Dermis microvascular lymphatic vessel endothelial cell (primary cell): ENCODE results near the gene ATE1. TPM values are rescaled to one million over a fixed set of nuclear protein-coding genes. Genes with fewer than 3 reads are reported as not detected.
"Not testable (repeated sequence)": the region's sequence is repeated elsewhere in the genome, so short reads cannot be mapped to it uniquely, and the experiment has no call there.

Source experiments
- DNase-seq, 2 donors: peaks; one replicate each; pipeline versions ENCODE4 v3.0.0 to v3.0.0-alpha.2; 2010; ENCODE audit warnings: low read depth in 2 of 2
- total RNA-seq: library from RNA; depleted of rRNA; stranded (reverse); fragments of >200 nt; gene quantifications from 2 replicates; pipeline ENCODE4 v1.2.1, GENCODE V29; 2014

The ATE1 gene
- total RNA-seq, result 31.1 and 32.0 TPM in 2 replicates

- DNase-seq, result peak; percentile 74 to 93
Observed at GRCh38 chr10:121927841-121928527, at the start of gene ATE1. Gene ATE1 (minus strand): TSS chr10:121928031. CDS start chr10:121927949, 82 bp downstream.

DNA sequence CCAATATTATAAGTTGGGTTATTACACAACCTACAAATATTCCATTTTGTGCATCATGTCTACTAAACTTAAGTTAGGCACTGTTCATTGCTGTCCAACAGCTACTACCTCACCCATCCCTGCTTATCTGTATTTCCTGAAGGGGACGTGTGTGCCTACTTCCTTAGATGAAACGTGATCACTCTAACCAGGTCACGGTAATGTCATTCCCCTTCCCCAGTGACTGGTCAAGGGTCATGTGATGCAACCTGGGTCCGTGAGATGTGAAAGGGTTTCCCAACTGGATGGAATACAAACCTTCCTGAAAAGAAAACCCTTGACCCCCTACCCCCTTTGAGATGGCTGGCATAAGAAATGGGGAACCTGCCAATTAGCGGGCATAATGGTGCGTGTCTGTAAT is 48.8 kb upstream of the ATE1 start:
- DNase-seq, result no peak

GRCh38 chr10:121975295-121976086 is 47.7 kb upstream of the ATE1 start:
- no peak for DNase-seq

- peak; percentile 66 to 84 for DNase-seq
Observed at GRCh38 chr10:121974535-121975294, 46.9 kb upstream of the ATE1 start, which contains the start of gene NSMCE4A. Gene NSMCE4A (minus strand): TSS chr10:121975217. CDS start chr10:121975165, 52 bp downstream.

DNA sequence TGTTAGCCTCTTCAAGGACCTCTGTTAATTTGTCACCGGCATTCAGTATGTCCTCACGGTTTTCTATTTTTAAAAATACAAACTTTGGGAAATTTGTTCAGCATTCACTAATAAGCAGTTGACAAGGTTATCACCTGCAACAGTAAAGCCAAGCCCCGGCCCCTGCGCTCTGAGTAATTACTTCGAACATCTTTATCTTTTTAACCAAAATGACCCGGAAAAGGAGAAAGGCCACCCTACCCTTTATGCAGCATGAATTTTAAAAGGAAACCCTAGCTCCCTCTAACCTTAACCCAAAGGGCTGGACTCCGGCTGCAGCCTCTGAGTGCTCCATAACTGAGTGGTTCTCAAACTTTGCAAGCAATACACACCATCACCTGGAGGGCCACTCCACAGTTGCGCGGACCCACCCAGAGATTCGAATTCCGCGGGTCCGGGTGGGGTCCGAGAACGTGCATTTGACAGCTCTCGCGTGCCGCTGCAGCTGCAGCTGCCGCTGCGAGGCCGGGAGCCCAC is 46.2 kb upstream of the ATE1 start:
- DNase-seq, result no peak

GRCh38 chr10:121969086-121969485 is 41.3 kb upstream of the ATE1 start:
- DNase-seq, result not testable (repeated sequence)

DNA sequence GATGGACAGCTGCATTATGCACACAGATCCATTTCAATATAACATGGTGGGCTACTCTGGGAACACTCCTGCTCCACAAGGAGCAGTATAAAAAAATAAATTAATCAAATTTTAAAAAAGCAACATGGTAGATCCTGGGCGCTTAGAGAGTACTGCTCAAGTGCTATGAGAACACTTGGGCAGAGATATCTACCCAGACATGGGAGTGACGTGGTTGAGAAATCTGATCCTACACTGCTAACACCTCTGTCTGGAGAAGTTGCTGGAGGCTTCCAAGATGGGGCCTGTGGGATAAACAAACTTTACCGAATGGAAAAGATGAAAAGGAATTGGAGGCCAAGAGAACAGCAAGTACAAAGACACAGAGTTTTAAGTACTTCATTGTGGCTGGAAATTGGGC is 38.2 kb upstream of the ATE1 start:
- no peak for DNase-seq

DNA sequence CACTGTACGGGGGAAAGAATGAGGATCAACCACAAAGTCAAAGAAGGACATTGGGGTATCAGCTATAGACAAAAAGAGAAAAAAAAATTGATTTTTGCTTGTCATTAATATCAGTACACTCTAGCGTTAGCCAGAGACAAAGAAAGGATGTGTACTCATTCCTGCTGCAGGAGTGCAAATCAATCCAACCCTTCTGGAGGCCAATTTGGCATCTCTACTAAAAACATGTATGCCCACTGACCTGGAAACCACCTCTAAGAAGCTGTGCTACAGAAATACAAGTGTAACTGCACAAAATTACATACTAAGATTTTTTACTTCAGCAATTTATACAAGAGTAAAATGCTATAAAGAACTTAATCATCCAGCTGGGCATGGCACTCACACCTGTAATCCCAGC is 33.6 kb upstream of the ATE1 start:
- peak in 1 of 2 donors; percentile 78 for DNase-seq

- no peak for DNase-seq
Observed at GRCh38 chr10:121959671-121960070, 31.8 kb upstream of the ATE1 start.

- DNase-seq, result peak; percentile 50 to 90
Observed at GRCh38 chr10:121956111-121957061, 28.6 kb upstream of the ATE1 start.

GRCh38 chr10:121952226-121952625 is 24.4 kb upstream of the ATE1 start:
- DNase-seq, result no peak

- no peak for DNase-seq
Observed at GRCh38 chr10:121949451-121949850, 21.6 kb upstream of the ATE1 start.

DNA sequence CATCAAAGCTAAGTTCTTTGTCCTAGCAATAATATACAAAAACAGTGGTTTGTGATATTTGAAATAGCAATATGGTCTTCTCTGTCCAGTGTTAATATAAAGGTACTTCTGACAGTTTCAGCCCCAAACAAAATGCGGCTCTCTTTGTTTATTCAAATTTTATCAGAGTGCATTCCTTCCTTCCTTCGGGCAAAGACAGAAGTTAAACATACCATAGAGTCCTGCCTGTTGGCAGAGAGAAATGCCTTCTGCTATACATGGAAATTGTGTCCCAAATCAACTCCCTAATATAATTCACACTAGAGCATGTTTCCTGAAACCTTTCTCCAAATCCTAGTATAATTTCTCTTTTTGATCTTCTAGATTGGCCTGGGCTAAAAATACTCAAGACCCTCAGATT is 21.2 kb upstream of the ATE1 start:
- no peak for DNase-seq

DNA sequence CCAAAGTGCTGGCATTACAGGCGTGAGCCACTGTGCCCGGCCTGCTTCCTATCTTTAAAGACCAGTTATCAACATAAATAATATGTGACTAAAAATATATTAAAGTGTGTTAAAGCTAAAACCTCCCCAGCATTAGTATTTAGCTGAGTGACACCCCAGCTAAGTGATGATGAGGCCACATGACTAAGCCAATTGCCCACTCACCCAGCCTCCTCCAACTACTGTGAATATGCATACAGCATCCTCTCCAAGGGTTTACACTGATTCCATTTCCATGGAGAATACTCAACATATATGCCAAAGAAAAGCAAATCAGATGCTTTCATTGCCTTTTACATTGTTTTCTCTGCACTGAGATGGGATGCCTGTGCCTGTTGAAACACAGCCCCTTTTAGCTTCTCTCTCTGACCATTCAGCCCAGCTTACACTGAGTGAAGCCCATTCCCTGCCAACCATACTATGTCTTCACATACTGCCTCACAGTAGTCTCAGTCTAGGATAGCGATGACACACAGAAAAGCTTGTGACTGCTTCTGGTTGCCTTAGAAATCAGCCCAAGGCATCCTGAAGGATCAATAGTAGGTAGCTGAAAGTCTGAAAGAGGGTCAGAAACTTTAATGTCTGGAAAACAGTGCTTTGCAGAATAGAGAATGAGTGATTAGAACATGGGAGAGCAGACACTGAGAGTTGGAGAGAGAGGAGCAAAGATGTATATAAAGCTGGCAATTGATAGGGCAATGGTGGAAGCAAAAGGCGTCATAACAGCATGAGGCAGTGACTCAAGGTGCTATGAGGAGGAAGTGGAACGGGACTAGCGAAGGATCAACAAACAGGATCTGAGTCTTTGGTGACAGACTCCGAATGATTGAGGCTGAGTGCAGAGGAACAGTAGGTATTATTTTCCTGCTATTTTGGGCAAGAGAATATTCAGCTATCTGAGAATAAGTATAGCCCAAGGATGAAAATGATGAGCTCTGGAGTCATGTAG is 19.8 kb upstream of the ATE1 start:
- DNase-seq, result peak in 1 of 2 donors; percentile 66

DNA sequence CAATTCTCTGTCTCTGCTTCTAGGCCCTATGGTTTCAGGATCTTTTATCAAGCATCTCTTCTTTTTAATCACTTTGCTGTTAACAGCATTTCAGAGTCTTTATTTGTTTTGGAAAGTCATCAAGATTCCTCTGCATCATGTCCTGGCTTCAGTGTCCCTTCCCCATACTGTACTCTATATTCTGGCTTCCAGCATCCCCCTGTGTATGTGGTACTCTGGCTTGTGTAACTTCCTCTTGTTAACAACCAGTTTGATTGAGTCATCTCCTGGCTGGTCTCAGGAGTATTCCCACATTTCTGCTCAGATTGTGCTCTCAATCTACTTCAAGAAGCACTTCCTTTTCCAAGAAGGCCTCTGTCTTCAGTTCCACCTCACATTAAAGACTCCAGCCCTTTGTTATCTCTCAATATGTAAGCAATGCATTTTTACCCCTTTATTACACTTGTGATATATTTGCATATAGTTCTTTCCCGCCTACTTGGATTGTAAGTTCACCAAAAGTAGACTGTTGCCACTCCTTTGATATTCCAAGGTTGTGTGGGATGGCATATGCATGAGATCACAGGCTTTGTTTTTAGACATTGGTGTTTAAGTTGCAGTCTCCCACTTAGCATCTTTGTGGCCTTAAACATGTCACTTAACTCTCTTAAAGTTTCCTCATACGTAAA is 15.1 kb upstream of the ATE1 start:
- DNase-seq, result peak; percentile 90 to 97

DNA sequence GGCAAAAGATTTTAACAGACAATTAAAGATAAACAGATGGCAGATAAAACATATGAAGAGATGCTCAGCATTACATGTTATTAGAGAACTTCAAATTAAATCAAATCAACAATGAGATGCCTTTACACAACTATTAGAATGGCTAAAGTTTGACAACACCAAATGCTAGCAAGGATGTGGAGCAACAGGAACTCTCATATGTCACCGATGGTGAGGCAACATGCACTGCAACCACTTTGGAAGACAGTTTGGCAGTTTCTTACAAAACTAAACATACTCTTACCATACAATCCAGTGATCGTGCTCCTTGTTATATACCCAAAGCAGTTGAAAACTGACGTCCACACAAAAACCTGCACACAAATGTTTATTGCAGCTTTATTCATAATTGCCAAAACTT is 13.7 kb upstream of the ATE1 start:
- no peak for DNase-seq

GRCh38 chr10:121936295-121936694 is 8.5 kb upstream of the ATE1 start:
- no peak for DNase-seq

- DNase-seq, result no peak
Observed at GRCh38 chr10:121935702-121936101, 7.9 kb upstream of the ATE1 start.
